ENCODE results near the gene VIPR1. TPM values are rescaled to one million over a fixed set of nuclear protein-coding genes. Genes with fewer than 3 reads are reported as not detected.
A peak's percentile ranks its signal among the peaks of the same experiment; 100 is the strongest.

The VIPR1 gene
- total RNA-seq, 1 donor from 2014 or later = 0.68 TPM

DNA sequence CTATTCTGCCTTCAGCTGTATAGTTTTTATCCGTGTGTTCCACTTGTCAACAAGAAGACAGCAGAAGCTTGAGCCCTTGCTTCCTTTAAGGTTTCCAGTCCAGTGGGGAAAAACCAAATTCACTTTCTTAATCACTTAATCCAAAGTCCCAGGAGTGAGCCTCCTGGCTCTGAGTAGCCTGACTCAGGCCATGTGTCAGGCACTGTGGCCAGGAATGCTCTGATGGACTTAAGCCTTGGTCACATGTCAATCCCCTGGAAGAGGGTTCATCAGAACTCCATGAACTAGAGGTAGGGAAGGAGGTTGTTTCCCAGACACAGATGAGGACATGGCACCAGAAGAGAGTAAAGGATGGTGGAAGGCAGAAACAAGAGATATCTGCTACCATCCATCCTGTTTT is 8.8 kb downstream of the VIPR1 start:
- intact Hi-C loops (cut with micrococcal nuclease) = no loop called here
- Mint-ChIP-seq H3K36me3 (ENCODE audit: low read depth) (no peaks in the 10 kb centered on the region), H3K4me3 (no peak overlapping the region), H3K9me3 (no peaks in the 10 kb centered on the region), H3K4me1 (peaks cover 30% of the 10 kb centered on the region), H3K27me3 (no peaks in the 10 kb centered on the region), H3K27ac (no peak overlapping the region)
- no peak for DNase-seq

DNA sequence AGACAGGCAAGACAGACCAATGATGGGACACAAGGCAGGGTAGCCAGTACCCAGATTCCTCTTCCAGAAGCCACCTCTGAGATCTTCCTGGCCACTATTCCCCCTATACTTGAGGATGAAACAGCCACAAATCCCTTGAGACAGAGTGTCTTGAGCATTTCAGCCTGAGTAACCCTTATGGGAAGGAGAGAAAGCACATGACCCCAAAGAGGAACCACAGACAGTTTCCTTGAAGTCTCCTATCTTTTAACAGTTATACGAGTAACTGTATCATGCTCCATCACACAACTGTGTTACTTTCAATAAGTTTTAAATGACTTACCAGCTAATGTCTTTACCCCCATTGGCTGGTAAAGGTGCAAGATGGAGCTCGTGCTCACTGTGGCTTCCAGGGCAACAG is 9.3 kb downstream of the VIPR1 start:
- Mint-ChIP-seq H3K4me3 (no peak overlapping the region), H3K36me3 (ENCODE audit: low read depth) (no peaks in the 10 kb centered on the region), H3K27me3 (no peaks in the 10 kb centered on the region), H3K27ac (no peak overlapping the region), H3K4me1 (peaks cover 30% of the 10 kb centered on the region), H3K9me3 (no peaks in the 10 kb centered on the region)
- DNase-seq = no peak
- intact Hi-C loops (cut with micrococcal nuclease) = no loop called here

DNA sequence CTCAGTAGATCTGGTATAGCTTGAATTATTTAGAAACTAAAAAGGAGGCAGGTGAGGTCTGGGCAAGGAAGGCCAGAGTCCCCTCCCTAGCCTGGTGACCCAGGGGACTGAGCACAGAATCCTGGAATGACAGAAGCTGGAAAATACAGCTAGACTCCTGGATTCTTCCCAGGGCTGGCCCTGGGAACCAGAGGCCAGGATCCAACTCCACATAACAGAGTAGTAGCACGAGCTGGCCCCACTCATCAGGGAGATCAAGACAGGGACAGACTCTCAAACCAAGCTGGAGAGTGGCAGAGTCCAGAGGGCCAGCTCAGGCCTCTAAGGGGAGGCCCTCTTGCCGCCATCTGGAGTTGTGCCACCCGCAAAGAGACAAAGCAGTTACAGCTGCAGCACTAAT is 10.7 kb downstream of the VIPR1 start:
- Mint-ChIP-seq H3K9me3 (no peaks in the 10 kb centered on the region), H3K4me1 (peaks cover 18% of the 10 kb centered on the region), H3K36me3 (ENCODE audit: low read depth) (no peaks in the 10 kb centered on the region), H3K4me3 (no peak overlapping the region), H3K27me3 (no peaks in the 10 kb centered on the region), H3K27ac (no peak overlapping the region)
- DNase-seq = no peak
- intact Hi-C loops (cut with micrococcal nuclease) = no loop called here

DNA sequence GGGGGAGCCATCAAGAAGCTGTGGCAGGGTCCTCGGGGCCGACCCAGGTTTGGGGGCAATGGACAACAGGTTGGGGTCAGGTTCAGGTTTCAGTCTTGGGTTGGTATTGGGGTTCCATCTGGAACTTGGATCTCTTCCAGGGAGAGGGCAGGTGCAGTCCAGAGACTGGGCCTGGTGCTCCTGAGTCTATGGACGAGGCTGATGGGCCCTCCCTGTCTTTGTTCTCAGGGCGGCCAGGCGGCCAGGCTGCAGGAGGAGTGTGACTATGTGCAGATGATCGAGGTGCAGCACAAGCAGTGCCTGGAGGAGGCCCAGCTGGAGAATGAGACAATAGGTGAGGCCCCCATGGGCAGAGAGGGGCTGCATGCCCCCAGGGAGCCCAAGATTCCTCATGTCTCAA is 11.1 kb downstream of the VIPR1 start:
- Mint-ChIP-seq H3K9me3 (no peaks in the 10 kb centered on the region), H3K36me3 (ENCODE audit: low read depth) (no peaks in the 10 kb centered on the region), H3K4me3 (no peak overlapping the region), H3K4me1 (peaks cover 18% of the 10 kb centered on the region), H3K27ac (no peak overlapping the region), H3K27me3 (no peaks in the 10 kb centered on the region)
- no peak for DNase-seq
- intact Hi-C loops (cut with micrococcal nuclease) = no loop called here

DNA sequence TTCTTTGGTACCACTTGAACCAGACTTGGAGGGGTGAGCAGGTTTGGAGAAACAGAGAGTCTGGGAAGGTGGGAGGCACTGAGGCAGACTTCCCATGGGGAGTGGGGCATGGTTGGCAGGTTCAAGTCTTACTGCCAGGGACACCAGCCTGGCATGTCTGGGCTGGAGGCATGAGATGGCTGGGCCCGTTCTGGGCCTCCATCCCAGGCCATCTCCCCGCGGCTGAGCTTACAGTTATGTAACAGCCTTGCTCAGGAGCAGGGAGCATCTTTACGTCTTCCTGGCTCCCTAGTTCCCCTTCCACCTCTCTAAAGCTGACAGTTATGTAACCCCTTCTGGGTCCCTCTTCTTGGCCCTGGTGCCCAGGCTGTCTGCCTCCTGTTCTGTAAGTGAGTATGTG is 12.4 kb downstream of the VIPR1 start:
- DNase-seq = no peak
- H3K9me3 Mint-ChIP-seq = no peaks in the 10 kb centered on the region

DNA sequence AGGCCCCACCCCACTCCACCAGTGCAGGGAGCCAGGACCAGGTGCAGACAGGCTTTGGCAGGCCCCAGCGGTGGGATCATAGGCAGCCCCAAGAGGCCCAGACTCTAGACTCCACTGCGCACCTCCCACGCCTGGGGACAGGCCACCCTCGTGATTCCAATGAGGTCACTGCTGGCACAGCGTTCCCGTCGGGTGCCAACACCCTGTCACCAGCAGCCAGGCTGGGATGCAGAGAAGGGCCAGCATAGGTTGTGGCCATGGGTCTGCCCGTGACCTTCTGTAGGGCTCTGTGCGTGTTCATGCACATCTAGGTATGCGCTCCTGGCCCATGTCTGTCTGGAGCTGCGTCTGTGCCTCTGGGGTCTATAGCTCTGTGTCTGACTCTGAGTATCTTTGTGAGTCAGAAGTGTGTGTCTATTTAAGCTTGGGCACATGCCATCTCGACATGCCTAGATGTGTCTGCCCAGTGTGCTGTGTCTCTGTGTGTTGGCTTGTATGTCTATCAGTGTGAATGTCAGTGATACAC is 13.0 kb downstream of the VIPR1 start:
- H3K36me3 Mint-ChIP-seq (ENCODE audit: low read depth) = no peaks in the 10 kb centered on the region
- no peak overlapping the region for H3K27ac Mint-ChIP-seq
- no peak for DNase-seq
- intact Hi-C loops (cut with micrococcal nuclease) = no loop called here
- no peaks in the 10 kb centered on the region for H3K27me3 Mint-ChIP-seq
- no peak overlapping the region for H3K4me3 Mint-ChIP-seq
- no peaks in the 10 kb centered on the region for H3K9me3 Mint-ChIP-seq
- H3K4me1 Mint-ChIP-seq = peaks cover 31% of the 10 kb centered on the region

More for the DNA sequence above, 12.4 kb downstream of the VIPR1 start:
- H3K27ac Mint-ChIP-seq = no peak overlapping the region
- H3K4me3 Mint-ChIP-seq = no peak overlapping the region
- intact Hi-C loops (cut with micrococcal nuclease) = no loop called here
- H3K4me1 Mint-ChIP-seq = peaks cover 26% of the 10 kb centered on the region
- H3K36me3 Mint-ChIP-seq (ENCODE audit: low read depth) = no peaks in the 10 kb centered on the region
- no peaks in the 10 kb centered on the region for H3K27me3 Mint-ChIP-seq

DNA sequence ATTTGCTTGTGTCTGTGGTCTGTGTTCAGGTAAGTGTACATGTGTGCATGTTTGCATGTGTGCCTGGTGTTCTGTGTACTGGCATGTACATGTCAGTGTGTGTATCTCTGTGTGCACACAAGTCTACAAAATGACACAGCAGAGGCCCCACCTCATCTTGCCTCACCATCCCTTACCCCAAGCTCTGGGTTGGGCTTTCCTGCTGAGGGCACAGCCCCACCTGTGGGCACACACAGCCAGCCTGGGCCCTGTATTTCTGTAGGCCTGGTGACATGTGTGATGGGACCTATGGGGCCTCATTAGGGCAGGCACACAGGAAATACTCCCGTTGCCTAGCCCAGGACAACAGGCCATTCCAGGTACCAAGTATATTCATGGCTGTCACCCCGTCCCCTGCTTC is 13.5 kb downstream of the VIPR1 start:
- Mint-ChIP-seq H3K27me3 (no peaks in the 10 kb centered on the region), H3K36me3 (ENCODE audit: low read depth) (no peaks in the 10 kb centered on the region), H3K4me1 (peaks cover 28% of the 10 kb centered on the region), H3K27ac (no peak overlapping the region), H3K4me3 (no peak overlapping the region), H3K9me3 (no peaks in the 10 kb centered on the region)
- intact Hi-C loops (cut with micrococcal nuclease) = no loop called here
- no peak for DNase-seq

DNA sequence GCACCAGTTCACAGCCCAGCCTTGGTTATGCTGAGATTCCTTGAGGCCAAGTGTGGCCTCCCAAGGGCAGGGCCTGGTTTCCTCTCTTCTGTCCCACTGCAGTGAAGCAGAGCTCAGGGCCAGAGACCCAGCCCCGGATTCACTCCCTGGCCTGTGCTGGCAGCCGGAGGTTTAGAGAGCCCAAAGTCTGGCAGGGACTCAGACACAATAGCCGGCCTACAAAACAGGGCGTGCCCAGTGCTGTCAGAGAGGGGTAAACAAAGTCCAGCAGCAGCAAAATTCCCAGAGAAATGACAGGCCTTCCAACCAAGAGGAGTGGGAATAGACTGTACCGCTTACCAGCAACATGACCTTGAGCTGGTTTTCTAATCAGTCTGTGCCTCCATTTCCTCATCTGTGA is 14.0 kb downstream of the VIPR1 start:
- intact Hi-C loops (cut with micrococcal nuclease) = no loop called here
- H3K4me3 Mint-ChIP-seq = no peak overlapping the region
- no peaks in the 10 kb centered on the region for H3K36me3 Mint-ChIP-seq (ENCODE audit: low read depth)
- H3K4me1 Mint-ChIP-seq = peaks cover 25% of the 10 kb centered on the region
- no peaks in the 10 kb centered on the region for H3K9me3 Mint-ChIP-seq
- no peak for DNase-seq
- H3K27me3 Mint-ChIP-seq = no peaks in the 10 kb centered on the region
- no peak overlapping the region for H3K27ac Mint-ChIP-seq

DNA sequence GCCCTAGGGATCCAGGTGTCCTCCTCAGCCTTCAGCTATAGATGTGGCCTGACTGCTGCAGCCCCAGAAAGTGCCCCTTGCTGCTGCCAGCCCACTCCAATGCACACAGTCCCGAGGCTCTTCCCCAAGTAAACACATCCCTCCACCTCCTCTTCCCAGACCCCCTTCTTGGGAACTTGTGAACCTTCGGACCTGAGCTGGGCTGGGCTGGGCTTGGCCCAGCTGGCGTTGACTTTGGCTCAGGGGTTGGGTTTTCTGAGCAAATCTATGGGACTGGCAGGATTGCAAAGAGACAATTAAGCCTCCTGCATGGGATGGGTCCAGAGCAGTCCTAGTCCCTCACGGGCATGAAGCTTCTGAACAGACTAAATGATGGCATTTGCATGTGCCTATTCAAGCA is 14.7 kb downstream of the VIPR1 start:
- Mint-ChIP-seq H3K27me3 (no peaks in the 10 kb centered on the region), H3K36me3 (ENCODE audit: low read depth) (no peaks in the 10 kb centered on the region), H3K27ac (no peak overlapping the region), H3K9me3 (no peaks in the 10 kb centered on the region), H3K4me3 (no peak overlapping the region), H3K4me1 (peaks cover 19% of the 10 kb centered on the region)
- no peak for DNase-seq
- intact Hi-C loops (cut with micrococcal nuclease) = no loop called here

DNA sequence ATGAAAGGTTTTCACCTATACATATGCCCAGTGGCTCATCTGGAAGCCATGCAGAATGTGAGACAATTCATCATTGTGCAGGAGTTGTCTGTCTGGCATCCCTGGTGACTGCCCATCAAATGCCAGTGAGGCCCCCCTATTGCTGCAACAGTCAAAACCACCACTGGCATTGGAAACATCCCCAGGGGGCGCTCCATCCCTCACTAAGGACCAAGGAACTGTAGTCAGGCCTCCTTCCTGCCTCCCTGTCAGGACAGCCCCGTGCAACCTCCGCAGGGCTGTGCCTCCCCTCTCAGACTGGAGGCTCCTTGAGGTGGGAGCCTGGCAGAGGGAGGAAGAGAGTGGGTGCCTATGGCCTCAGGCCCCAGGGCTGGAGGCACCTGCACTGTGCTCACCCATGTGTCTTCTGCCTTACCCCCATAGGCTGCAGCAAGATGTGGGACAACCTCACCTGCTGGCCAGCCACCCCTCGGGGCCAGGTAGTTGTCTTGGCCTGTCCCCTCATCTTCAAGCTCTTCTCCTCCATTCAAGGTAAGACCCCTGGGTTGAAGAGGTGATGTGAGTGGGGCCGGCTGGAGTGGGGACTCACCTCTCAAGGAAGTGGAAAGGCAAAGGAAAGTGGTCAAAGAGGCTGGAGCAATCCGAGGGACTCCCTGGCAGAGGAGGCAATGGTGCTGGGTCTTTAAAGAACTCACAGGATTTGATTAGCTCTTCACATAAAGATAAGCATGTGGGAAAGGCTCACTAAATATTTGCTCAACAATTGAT is 16.5 kb downstream of the VIPR1 start:
- no peak overlapping the region for H3K4me3 Mint-ChIP-seq
- intact Hi-C loops (cut with micrococcal nuclease) = loop anchor here (2.0 kb wide), 1 partner anchor 18 kb away; no protein-coding TSS in a partner anchor
- peak; percentile 82 for DNase-seq
- no peaks in the 10 kb centered on the region for H3K36me3 Mint-ChIP-seq (ENCODE audit: low read depth)
- peaks cover 20% of the 10 kb centered on the region for H3K4me1 Mint-ChIP-seq
- H3K27me3 Mint-ChIP-seq = no peaks in the 10 kb centered on the region
- peak overlapping the region; percentile 29 for H3K27ac Mint-ChIP-seq
- H3K9me3 Mint-ChIP-seq = no peaks in the 10 kb centered on the region

DNA sequence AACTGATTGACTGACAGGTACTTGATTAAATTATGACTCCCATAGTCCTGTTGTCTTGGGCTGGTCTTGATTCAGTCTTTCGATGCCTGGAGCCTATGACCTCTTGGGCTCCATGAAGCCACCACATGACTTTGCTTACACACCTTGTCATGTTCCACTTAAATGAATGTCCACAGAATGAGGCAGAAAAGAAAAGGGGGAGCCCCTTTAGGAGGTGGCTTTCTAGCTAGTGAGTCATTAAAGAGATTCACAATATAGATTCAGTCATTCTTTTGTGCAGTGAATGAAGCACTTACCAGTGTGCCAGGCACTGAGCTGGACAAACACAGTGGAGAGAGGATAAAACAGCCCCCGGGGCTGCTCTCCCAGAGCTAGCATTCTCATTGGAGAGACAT is 17.1 kb downstream of the VIPR1 start:
- no peak for DNase-seq
- no peaks in the 10 kb centered on the region for H3K27me3 Mint-ChIP-seq
- H3K27ac Mint-ChIP-seq = peak overlapping the region; percentile 67
- intact Hi-C loops (cut with micrococcal nuclease) = loop anchor here (2.0 kb wide), 1 partner anchor 17 kb away; no protein-coding TSS in a partner anchor
- H3K9me3 Mint-ChIP-seq = no peaks in the 10 kb centered on the region
- no peaks in the 10 kb centered on the region for H3K36me3 Mint-ChIP-seq (ENCODE audit: low read depth)
- H3K4me3 Mint-ChIP-seq = peak overlapping the region; percentile 40
- peaks cover 21% of the 10 kb centered on the region for H3K4me1 Mint-ChIP-seq

DNA sequence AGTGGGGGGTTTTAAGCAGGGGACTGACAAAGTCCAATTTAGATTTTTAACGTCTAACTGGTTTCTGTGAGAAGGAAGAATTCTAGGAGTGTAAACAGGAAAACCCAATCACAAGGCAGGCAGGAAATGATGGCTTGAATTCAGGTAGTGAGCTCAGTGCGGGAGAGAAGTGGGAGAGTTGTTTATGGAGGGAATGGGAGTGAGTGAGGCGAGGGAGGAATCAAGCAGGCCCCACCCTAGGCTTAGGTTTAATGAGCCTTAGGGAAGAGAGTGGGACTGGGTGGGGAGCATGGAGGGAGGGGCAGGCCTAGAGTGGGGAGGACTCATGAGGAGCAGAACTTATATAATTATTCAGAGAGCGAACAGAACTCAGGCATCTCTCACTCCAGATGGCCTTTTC is 17.9 kb downstream of the VIPR1 start:
- Mint-ChIP-seq H3K4me3 (peak overlapping the region; percentile 7), H3K27me3 (no peaks in the 10 kb centered on the region), H3K36me3 (ENCODE audit: low read depth) (no peaks in the 10 kb centered on the region), H3K4me1 (peaks cover 21% of the 10 kb centered on the region), H3K9me3 (no peaks in the 10 kb centered on the region), H3K27ac (peak overlapping the region; percentile 1)
- DNase-seq = no peak
- intact Hi-C loops (cut with micrococcal nuclease) = no loop called here

DNA sequence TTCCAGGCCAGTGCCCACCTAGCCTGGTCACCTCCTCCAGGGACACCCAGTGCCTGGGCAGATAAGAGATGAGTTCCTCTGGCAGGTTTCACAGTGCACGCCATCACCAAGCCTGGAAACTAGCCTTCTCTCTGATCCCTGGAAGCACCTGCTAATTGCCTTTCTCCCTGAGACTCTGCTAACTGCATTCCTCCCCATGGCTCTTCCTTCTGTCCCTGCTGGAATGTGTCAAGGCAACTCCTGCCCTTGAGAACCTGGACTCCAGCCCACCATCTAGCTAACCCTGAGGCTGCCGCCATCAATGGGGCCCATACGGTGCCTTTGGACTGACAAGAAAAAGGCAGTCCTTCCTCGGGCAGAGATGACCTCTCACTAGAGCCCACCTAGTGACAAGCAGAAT is 18.5 kb downstream of the VIPR1 start:
- peaks cover 19% of the 10 kb centered on the region for H3K4me1 Mint-ChIP-seq
- no peaks in the 10 kb centered on the region for H3K36me3 Mint-ChIP-seq (ENCODE audit: low read depth)
- no peaks in the 10 kb centered on the region for H3K9me3 Mint-ChIP-seq
- no peaks in the 10 kb centered on the region for H3K27me3 Mint-ChIP-seq
- no peak overlapping the region for H3K27ac Mint-ChIP-seq
- H3K4me3 Mint-ChIP-seq = no peak overlapping the region
- no peak for DNase-seq
- intact Hi-C loops (cut with micrococcal nuclease) = no loop called here

DNA sequence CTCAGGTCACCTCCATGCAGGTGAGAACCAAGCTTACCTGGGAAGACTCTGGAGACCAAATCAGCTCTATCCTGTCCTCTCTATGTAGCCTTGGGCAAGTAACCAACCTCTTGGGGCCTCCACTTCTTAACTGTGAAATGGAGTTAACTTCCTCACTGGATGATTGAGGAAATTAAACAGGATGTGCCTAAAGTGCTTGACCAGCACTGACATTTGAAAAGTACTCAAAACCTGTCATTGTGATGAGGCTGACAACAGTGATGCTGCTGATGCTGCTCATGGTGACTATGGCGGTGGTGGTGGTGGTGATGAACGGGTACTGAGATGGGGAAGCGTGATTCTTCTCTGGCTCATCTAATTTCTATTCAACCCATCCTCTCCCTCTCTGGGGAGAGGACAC is 22.3 kb downstream of the VIPR1 start:
- peaks cover 37% of the 10 kb centered on the region for H3K4me1 Mint-ChIP-seq
- DNase-seq = no peak
- no peak overlapping the region for H3K4me3 Mint-ChIP-seq
- H3K9me3 Mint-ChIP-seq = no peaks in the 10 kb centered on the region
- intact Hi-C loops (cut with micrococcal nuclease) = no loop called here
- no peaks in the 10 kb centered on the region for H3K27me3 Mint-ChIP-seq
- no peak overlapping the region for H3K27ac Mint-ChIP-seq
- H3K36me3 Mint-ChIP-seq (ENCODE audit: low read depth) = peaks cover under 1% of the 10 kb centered on the region

DNA sequence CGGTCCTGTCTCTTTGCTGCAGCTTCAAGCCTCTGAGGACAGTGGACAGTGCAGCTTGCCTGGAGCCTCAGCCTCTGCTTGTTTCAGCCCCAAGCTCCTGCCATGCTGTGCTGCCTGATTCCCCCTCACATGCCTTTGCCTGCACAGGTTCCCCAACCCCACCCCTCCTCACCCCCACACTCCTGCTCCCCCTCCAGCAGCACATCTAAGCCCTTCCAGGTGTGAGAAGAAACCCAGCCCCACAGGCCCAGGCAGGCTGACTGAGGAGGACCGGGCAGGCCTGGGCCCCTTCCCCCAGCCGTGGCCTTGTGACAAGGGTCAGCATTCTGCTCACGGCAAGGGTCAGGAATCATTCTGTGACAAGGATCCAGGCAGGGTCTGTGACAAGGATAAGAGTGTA is 22.8 kb downstream of the VIPR1 start:
- no peak overlapping the region for H3K27ac Mint-ChIP-seq
- intact Hi-C loops (cut with micrococcal nuclease) = no loop called here
- H3K4me3 Mint-ChIP-seq = no peak overlapping the region
- peaks cover 4% of the 10 kb centered on the region for H3K9me3 Mint-ChIP-seq
- DNase-seq = no peak
- H3K36me3 Mint-ChIP-seq (ENCODE audit: low read depth) = peaks cover 5% of the 10 kb centered on the region
- peaks cover 37% of the 10 kb centered on the region for H3K4me1 Mint-ChIP-seq
- no peaks in the 10 kb centered on the region for H3K27me3 Mint-ChIP-seq
